WTC11 (cell line): Measurements from ENCODE around the gene B4GALNT1. TPM values are rescaled to one million over a fixed set of nuclear protein-coding genes. Genes with fewer than 3 reads are reported as not detected.
"Not testable (repeated sequence)": the region's sequence is repeated elsewhere in the genome, so short reads cannot be mapped to it uniquely, and the experiment has no call there.

Source experiments
- ATAC-seq: fragments of 200-7000 bp; cut with Tn5 transposase; 2 replicates; pipeline ENCODE4 v1.10.0; 2021; ENCODE audit warnings: mild to moderate bottlenecking, moderate library complexity
- CTCF ChIA-PET: fragments of 300-600 bp; sonication (Branson Sonifier 250); formaldehyde crosslinking; loops from one replicate; lab custom pipeline; 2021; ENCODE audit warnings: antibody characterized with exemption; lab: Charles Lee
- POLR2A ChIA-PET: fragments of 350-600 bp; sonication (Branson Sonifier 250); formaldehyde crosslinking; loops from one replicate; lab custom pipeline; 2021; ENCODE audit warnings: antibody characterized with exemption; lab: Charles Lee
- DNase-seq: peaks from one replicate; pipeline ENCODE4 v3.0.0; 2021; ENCODE audit warnings: low spot score
- H3K27ac Mint-ChIP-seq: 2 replicates; pipeline ENCODE4 v1.8.0; 2021; ENCODE audit warnings: mixed read lengths
- H3K27me3 Mint-ChIP-seq: 2 replicates; pipeline ENCODE4 v1.8.0; 2021; ENCODE audit warnings: low read depth, mild to moderate bottlenecking, moderate library complexity, mixed read lengths
- H3K36me3 Mint-ChIP-seq: 2 replicates; pipeline ENCODE4 v1.8.0; 2021; ENCODE audit warnings: mixed read lengths
- H3K4me1 Mint-ChIP-seq: 2 replicates; pipeline ENCODE4 v1.8.0; 2022; ENCODE audit warnings: mixed read lengths
- H3K4me3 Mint-ChIP-seq: 2 replicates; pipeline ENCODE4 v1.8.0; 2021; ENCODE audit warnings: mild to moderate bottlenecking, moderate library complexity, mixed read lengths
- H3K9me3 Mint-ChIP-seq: 2 replicates; pipeline ENCODE4 v1.8.0; 2021; ENCODE audit warnings: mixed read lengths
- FOXP1 ChIP-seq: sonication (generic); formaldehyde crosslinking; IDR thresholded peaks from 2 replicates; pipeline ENCODE4 v1.8.0; 2022; ENCODE audit warnings: missing genetic modification reagents, mild to moderate bottlenecking, moderate library complexity, borderline replicate concordance
- RELA ChIP-seq: sonication (generic); formaldehyde crosslinking; IDR thresholded peaks from 2 replicates; pipeline ENCODE4 v1.8.1; 2022; ENCODE audit warnings: missing genetic modification reagents, mild to moderate bottlenecking, borderline replicate concordance
- total RNA-seq: library from RNA; stranded (reverse); gene quantifications from 3 replicates; pipeline ENCODE4 v1.2.3, GENCODE V29; 2021
- TF ChIP-seq, protein P1 (sequence below): sonication (generic); formaldehyde crosslinking; IDR thresholded peaks from 2 replicates; pipeline ENCODE4 v1.8.0; 2022; ENCODE audit warnings: mild to moderate bottlenecking, missing genetic modification reagents
- TF ChIP-seq, protein P2 (sequence below): sonication (generic); formaldehyde crosslinking; IDR thresholded peaks from 2 replicates; pipeline ENCODE4 v1.8.1; 2023; ENCODE audit warnings: mild to moderate bottlenecking, missing genetic modification reagents
- TF ChIP-seq, protein P3 (sequence below): fragments of 250-450 bp; sonication (Bioruptor Pico); conservative IDR thresholded peaks from 2 replicates; pipeline ENCODE4 v1.9.0; 2021; ENCODE audit warnings: mild to moderate bottlenecking
- TF ChIP-seq, protein P4 (sequence below): sonication (generic); formaldehyde crosslinking; conservative IDR thresholded peaks from 2 replicates; pipeline ENCODE4 v1.8.1; 2023; ENCODE audit warnings: mild to moderate bottlenecking, low read depth, missing genetic modification reagents, moderate library complexity
- TF ChIP-seq, protein P5 (sequence below): sonication (generic); formaldehyde crosslinking; IDR thresholded peaks from 2 replicates; pipeline ENCODE4 v1.8.1; 2022; ENCODE audit warnings: low read depth, missing genetic modification reagents, borderline replicate concordance
- TF ChIP-seq, protein P6 (sequence below): sonication (generic); formaldehyde crosslinking; IDR thresholded peaks from 2 replicates; pipeline ENCODE4 v1.8.0; 2022; ENCODE audit warnings: mild to moderate bottlenecking, missing genetic modification reagents
- TF ChIP-seq, protein P7 (sequence below): fragments of 250-450 bp; sonication (Bioruptor Pico); IDR thresholded peaks from 2 replicates; pipeline ENCODE4 v1.9.0; 2021; ENCODE audit warnings: mild to moderate bottlenecking
- TF ChIP-seq, protein P8 (sequence below): sonication (generic); formaldehyde crosslinking; IDR thresholded peaks from 2 replicates; pipeline ENCODE4 v1.8.0; 2022; ENCODE audit warnings: mild to moderate bottlenecking, missing genetic modification reagents
- TF ChIP-seq, protein P9 (sequence below): fragments of 250-450 bp; sonication (Bioruptor Pico); IDR thresholded peaks from 2 replicates; pipeline ENCODE4 v1.9.0; 2021; ENCODE audit warnings: moderate library complexity, mild to moderate bottlenecking, inconsistent platforms, borderline replicate concordance

Gene B4GALNT1
- total RNA-seq, 1 experiment from 2014 or later = 1.2 TPM

DNA sequence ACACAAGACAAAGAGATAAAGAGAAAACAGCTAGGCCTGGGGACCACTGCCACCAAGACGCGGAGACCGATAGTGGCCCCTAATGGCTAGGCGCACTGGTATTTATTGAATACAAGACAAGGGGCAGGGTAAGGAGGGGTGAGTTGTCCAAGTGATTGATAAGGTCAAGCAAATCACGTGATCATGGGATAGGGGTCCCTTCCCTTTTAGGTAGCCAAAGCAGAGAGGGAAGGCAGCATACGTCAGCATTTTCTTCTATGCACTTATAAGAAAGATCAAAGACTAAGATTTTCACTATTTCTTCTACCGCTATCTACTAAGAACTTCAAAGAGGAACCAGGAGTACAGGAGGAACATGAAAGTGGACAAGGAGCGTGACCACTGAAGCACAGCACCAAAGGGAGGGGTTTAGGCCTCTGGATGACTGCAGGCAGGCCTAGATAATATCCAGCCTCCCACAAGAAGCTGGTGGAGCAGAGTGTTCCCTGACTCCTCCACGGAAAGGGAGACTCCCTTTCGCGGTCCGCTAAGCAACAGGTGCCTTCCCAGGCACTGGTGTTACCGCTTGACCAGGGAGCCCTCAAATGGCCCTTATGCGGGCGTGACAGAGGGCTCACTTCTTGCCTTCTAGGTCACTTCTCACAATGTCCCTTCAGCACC lies 43.9 kb downstream of the B4GALNT1 start:
- ATAC-seq, H3K4me3 Mint-ChIP-seq, H3K9me3 Mint-ChIP-seq, POLR2A ChIA-PET, H3K36me3 Mint-ChIP-seq, H3K27me3 Mint-ChIP-seq, DNase-seq, H3K27ac Mint-ChIP-seq: not testable (repeated sequence)
- peaks cover 14% of the 10 kb centered on the region for H3K4me1 Mint-ChIP-seq
- CTCF ChIA-PET = interaction anchor here (4.1 to 4.7 kb wide), 2 partner anchors 31 to 137 kb away, joined by 11 to 21 read pairs; no protein-coding TSS in a partner anchor

DNA sequence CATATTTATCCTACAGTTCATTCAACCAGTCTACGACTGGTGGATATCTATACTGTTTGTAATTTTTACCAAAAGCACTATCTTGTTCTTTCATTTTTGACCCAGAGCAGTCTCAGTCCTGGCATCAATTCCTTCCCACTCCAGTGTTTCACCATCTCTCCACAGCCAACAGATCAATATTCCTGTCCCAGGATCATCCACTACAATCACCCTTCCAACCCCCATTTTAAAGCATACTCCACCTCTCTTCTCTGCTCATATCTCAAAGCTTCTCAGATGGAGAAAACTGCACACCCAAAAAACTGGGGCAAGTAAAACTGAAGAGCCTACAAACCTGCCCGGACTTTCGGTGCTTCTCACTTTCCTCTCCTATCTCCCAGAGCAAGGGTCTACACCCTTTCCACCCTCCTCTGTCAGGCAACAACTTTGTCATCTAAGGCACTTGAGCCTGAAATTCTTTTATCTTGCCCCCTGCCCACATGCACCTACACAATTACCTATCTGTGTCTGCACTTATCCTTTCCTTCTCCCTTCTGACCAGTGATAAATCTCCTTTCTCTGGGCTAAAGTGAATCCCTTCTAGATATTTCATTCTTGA lies 46.1 kb downstream of the B4GALNT1 start:
- H3K9me3 Mint-ChIP-seq = no peaks in the 10 kb centered on the region
- H3K36me3 Mint-ChIP-seq = no peaks in the 10 kb centered on the region; the same call in 1 of the 2 replicates
- no peak for DNase-seq
- ChIA-PET POLR2A (no interaction called here), CTCF (no interaction called here)
- TF ChIP-seq, protein P1, sequence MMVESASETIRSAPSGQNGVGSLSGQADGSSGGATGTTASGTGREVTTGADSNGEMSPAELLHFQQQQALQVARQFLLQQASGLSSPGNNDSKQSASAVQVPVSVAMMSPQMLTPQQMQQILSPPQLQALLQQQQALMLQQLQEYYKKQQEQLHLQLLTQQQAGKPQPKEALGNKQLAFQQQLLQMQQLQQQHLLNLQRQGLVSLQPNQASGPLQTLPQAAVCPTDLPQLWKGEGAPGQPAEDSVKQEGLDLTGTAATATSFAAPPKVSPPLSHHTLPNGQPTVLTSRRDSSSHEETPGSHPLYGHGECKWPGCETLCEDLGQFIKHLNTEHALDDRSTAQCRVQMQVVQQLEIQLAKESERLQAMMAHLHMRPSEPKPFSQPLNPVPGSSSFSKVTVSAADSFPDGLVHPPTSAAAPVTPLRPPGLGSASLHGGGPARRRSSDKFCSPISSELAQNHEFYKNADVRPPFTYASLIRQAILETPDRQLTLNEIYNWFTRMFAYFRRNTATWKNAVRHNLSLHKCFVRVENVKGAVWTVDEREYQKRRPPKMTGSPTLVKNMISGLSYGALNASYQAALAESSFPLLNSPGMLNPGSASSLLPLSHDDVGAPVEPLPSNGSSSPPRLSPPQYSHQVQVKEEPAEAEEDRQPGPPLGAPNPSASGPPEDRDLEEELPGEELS (CRISPR knock-in tag) = no peak
- TF ChIP-seq, protein P2, sequence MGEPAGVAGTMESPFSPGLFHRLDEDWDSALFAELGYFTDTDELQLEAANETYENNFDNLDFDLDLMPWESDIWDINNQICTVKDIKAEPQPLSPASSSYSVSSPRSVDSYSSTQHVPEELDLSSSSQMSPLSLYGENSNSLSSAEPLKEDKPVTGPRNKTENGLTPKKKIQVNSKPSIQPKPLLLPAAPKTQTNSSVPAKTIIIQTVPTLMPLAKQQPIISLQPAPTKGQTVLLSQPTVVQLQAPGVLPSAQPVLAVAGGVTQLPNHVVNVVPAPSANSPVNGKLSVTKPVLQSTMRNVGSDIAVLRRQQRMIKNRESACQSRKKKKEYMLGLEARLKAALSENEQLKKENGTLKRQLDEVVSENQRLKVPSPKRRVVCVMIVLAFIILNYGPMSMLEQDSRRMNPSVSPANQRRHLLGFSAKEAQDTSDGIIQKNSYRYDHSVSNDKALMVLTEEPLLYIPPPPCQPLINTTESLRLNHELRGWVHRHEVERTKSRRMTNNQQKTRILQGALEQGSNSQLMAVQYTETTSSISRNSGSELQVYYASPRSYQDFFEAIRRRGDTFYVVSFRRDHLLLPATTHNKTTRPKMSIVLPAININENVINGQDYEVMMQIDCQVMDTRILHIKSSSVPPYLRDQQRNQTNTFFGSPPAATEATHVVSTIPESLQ (CRISPR knock-in tag) = no peak
- TF ChIP-seq, protein P3, sequence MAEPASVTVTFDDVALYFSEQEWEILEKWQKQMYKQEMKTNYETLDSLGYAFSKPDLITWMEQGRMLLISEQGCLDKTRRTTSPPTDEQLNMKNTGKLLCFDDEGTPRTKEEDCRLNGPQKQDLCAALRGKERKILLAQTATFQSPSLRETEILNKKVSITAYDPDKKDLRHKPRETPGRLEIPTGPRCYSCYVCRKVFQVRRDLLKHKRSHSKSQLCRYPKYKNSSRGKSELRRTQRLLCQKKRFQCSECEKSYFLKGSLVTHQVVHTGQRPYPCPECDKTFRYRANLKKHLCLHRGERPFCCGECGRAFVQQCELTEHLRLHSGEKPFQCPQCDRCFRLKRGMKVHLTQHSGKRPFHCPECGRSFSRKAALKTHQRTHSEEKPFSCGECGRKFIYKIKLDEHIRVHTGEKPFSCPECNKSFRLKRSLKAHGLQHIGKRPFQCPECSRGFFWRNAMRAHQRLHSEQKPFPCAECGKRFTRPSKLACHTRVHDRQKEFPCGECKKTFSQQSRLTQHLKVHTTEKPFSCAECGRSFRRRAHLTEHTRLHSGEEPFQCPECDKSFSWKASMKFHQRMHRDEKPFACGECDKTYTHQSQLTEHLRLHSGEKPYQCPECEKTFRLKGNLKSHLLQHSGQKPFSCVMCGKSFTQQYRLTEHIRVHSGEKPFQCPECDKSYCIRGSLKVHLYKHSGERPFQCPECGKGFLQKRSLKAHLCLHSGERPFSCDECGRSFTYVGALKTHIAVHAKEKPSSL (CRISPR knock-in tag) = no peak
- TF ChIP-seq, protein P4, sequence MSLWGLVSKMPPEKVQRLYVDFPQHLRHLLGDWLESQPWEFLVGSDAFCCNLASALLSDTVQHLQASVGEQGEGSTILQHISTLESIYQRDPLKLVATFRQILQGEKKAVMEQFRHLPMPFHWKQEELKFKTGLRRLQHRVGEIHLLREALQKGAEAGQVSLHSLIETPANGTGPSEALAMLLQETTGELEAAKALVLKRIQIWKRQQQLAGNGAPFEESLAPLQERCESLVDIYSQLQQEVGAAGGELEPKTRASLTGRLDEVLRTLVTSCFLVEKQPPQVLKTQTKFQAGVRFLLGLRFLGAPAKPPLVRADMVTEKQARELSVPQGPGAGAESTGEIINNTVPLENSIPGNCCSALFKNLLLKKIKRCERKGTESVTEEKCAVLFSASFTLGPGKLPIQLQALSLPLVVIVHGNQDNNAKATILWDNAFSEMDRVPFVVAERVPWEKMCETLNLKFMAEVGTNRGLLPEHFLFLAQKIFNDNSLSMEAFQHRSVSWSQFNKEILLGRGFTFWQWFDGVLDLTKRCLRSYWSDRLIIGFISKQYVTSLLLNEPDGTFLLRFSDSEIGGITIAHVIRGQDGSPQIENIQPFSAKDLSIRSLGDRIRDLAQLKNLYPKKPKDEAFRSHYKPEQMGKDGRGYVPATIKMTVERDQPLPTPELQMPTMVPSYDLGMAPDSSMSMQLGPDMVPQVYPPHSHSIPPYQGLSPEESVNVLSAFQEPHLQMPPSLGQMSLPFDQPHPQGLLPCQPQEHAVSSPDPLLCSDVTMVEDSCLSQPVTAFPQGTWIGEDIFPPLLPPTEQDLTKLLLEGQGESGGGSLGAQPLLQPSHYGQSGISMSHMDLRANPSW (CRISPR knock-in tag) = no peak
- TF ChIP-seq FOXP1 (CRISPR knock-in tag) = no peak
- TF ChIP-seq, protein P5, sequence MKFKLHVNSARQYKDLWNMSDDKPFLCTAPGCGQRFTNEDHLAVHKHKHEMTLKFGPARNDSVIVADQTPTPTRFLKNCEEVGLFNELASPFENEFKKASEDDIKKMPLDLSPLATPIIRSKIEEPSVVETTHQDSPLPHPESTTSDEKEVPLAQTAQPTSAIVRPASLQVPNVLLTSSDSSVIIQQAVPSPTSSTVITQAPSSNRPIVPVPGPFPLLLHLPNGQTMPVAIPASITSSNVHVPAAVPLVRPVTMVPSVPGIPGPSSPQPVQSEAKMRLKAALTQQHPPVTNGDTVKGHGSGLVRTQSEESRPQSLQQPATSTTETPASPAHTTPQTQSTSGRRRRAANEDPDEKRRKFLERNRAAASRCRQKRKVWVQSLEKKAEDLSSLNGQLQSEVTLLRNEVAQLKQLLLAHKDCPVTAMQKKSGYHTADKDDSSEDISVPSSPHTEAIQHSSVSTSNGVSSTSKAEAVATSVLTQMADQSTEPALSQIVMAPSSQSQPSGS (CRISPR knock-in tag) = no peak
- no peak for TF ChIP-seq RELA (CRISPR knock-in tag)
- TF ChIP-seq, protein P6, sequence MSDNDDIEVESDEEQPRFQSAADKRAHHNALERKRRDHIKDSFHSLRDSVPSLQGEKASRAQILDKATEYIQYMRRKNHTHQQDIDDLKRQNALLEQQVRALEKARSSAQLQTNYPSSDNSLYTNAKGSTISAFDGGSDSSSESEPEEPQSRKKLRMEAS (CRISPR knock-in tag) = no peak
- TF ChIP-seq, protein P7, sequence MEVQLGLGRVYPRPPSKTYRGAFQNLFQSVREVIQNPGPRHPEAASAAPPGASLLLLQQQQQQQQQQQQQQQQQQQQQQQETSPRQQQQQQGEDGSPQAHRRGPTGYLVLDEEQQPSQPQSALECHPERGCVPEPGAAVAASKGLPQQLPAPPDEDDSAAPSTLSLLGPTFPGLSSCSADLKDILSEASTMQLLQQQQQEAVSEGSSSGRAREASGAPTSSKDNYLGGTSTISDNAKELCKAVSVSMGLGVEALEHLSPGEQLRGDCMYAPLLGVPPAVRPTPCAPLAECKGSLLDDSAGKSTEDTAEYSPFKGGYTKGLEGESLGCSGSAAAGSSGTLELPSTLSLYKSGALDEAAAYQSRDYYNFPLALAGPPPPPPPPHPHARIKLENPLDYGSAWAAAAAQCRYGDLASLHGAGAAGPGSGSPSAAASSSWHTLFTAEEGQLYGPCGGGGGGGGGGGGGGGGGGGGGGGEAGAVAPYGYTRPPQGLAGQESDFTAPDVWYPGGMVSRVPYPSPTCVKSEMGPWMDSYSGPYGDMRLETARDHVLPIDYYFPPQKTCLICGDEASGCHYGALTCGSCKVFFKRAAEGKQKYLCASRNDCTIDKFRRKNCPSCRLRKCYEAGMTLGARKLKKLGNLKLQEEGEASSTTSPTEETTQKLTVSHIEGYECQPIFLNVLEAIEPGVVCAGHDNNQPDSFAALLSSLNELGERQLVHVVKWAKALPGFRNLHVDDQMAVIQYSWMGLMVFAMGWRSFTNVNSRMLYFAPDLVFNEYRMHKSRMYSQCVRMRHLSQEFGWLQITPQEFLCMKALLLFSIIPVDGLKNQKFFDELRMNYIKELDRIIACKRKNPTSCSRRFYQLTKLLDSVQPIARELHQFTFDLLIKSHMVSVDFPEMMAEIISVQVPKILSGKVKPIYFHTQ (CRISPR knock-in tag) = no peak
- TF ChIP-seq, protein P8, sequence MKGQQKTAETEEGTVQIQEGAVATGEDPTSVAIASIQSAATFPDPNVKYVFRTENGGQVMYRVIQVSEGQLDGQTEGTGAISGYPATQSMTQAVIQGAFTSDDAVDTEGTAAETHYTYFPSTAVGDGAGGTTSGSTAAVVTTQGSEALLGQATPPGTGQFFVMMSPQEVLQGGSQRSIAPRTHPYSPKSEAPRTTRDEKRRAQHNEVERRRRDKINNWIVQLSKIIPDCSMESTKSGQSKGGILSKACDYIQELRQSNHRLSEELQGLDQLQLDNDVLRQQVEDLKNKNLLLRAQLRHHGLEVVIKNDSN (CRISPR knock-in tag) = no peak
- TF ChIP-seq, protein P9, sequence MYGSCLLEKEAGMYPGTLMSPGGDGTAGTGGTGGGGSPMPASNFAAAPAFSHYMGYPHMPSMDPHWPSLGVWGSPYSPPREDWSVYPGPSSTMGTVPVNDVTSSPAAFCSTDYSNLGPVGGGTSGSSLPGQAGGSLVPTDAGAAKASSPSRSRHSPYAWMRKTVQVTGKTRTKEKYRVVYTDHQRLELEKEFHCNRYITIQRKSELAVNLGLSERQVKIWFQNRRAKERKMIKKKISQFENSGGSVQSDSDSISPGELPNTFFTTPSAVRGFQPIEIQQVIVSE (CRISPR knock-in tag) = no peak
- no peak for ATAC-seq
- H3K27me3 Mint-ChIP-seq = peaks cover 5% of the 10 kb centered on the region; the same call in 1 of the 2 replicates
- H3K4me1 Mint-ChIP-seq = peaks cover 8% of the 10 kb centered on the region
- no peak overlapping the region for H3K4me3 Mint-ChIP-seq
- no peak overlapping the region for H3K27ac Mint-ChIP-seq
